Measurements from ENCODE around the gene MYT1.

DNA sequence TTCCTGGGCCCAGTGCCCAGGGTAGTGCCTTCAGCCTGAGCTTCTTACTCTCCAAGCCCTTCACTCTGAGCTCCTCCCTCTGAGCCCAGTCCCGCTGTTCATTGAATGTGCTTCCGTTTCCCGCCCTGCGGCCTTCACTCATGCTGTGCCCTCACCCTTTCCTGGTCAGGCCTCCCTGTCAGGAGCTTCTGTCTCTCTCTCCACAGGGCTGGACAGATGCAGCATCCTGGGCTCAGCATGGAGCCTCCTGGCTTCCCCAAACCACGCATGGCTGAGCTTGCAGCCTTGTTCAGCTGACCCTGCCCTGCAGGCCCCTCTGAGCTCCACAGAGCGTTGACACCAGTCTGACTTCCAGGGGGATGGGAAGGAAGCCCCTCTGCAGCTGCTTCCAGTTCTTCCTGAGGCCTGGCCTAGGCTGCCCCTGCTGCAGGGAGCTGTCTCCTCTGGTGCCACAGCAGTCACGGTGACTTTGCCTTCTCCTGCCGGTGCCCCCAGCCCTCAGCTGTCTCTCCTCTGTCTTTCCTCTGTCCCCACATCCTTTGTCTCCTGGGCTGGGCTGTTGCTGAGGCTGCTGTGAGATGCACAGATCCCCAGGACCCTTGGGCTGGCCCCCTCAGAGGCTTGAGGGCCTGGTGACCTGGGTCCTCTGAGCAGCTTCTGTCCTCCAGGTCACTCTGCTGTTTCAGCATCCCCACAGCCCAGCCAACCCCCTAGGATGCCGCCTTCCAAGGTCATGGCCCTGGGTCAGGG lies 7.9 kb upstream of the MYT1 start:
- TF ChIP-seq, protein P1, sequence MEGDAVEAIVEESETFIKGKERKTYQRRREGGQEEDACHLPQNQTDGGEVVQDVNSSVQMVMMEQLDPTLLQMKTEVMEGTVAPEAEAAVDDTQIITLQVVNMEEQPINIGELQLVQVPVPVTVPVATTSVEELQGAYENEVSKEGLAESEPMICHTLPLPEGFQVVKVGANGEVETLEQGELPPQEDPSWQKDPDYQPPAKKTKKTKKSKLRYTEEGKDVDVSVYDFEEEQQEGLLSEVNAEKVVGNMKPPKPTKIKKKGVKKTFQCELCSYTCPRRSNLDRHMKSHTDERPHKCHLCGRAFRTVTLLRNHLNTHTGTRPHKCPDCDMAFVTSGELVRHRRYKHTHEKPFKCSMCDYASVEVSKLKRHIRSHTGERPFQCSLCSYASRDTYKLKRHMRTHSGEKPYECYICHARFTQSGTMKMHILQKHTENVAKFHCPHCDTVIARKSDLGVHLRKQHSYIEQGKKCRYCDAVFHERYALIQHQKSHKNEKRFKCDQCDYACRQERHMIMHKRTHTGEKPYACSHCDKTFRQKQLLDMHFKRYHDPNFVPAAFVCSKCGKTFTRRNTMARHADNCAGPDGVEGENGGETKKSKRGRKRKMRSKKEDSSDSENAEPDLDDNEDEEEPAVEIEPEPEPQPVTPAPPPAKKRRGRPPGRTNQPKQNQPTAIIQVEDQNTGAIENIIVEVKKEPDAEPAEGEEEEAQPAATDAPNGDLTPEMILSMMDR (conservative IDR thresholded peaks at IDR 0.05), result no peak
- TF ChIP-seq ZFX (IDR thresholded peaks at IDR 0.05), result no peak
